Neural cell (in vitro differentiated cells): Measurements from ENCODE around the gene PDE4D.
A peak's percentile ranks its signal among the peaks of the same experiment; 100 is the strongest.

ENCODE experiments used
- EP300 ChIP-seq: fragments of 450-650 bp; conservative IDR thresholded peaks from 2 replicates; pipeline ENCODE4 v1.6.1; 2014; ENCODE audit warnings: antibody characterized with exemption, mild to moderate bottlenecking, moderate library complexity; ENCODE audit not compliant: poor library complexity, severe bottlenecking
- RAD21 ChIP-seq: fragments of 450-650 bp; conservative IDR thresholded peaks from 2 replicates; pipeline ENCODE4 v1.6.1; 2014; ENCODE audit warnings: antibody characterized with exemption, mild to moderate bottlenecking, moderate library complexity
- TF ChIP-seq, protein P1 (sequence below): IDR thresholded peaks from 2 replicates; pipeline ENCODE4 v1.6.1; 2012; ENCODE audit warnings: borderline replicate concordance

- TF ChIP-seq, protein P1, sequence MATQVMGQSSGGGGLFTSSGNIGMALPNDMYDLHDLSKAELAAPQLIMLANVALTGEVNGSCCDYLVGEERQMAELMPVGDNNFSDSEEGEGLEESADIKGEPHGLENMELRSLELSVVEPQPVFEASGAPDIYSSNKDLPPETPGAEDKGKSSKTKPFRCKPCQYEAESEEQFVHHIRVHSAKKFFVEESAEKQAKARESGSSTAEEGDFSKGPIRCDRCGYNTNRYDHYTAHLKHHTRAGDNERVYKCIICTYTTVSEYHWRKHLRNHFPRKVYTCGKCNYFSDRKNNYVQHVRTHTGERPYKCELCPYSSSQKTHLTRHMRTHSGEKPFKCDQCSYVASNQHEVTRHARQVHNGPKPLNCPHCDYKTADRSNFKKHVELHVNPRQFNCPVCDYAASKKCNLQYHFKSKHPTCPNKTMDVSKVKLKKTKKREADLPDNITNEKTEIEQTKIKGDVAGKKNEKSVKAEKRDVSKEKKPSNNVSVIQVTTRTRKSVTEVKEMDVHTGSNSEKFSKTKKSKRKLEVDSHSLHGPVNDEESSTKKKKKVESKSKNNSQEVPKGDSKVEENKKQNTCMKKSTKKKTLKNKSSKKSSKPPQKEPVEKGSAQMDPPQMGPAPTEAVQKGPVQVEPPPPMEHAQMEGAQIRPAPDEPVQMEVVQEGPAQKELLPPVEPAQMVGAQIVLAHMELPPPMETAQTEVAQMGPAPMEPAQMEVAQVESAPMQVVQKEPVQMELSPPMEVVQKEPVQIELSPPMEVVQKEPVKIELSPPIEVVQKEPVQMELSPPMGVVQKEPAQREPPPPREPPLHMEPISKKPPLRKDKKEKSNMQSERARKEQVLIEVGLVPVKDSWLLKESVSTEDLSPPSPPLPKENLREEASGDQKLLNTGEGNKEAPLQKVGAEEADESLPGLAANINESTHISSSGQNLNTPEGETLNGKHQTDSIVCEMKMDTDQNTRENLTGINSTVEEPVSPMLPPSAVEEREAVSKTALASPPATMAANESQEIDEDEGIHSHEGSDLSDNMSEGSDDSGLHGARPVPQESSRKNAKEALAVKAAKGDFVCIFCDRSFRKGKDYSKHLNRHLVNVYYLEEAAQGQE, result no peak
- no peak for TF ChIP-seq EP300
- TF ChIP-seq RAD21, result peak; percentile 58
Measured at GRCh38 chr5:59173578-59173977, 719.9 kb downstream of the PDE4D start.
